Pulmonary artery endothelial cell (primary cell): Measurements from ENCODE around the gene TMEM108. TPM values are rescaled to one million over a fixed set of nuclear protein-coding genes. Genes with fewer than 3 reads are reported as not detected.
A peak's percentile ranks its signal among the peaks of the same experiment; 100 is the strongest.
"Not testable (repeated sequence)": the region's sequence is repeated elsewhere in the genome, so short reads cannot be mapped to it uniquely, and the experiment has no call there.

Experiments
- DNase-seq: peaks from one replicate; pipeline ENCODE4 v3.0.0-alpha.2; 2011; ENCODE audit warnings: low read depth, low spot score
- total RNA-seq: library from RNA; depleted of rRNA; stranded (reverse); fragments of >200 nt; gene quantifications from 2 replicates; pipeline ENCODE4 v1.2.3, GENCODE V29; 2014

The TMEM108 gene
- 0.14 and 0.40 TPM in 2 replicates for total RNA-seq

DNA sequence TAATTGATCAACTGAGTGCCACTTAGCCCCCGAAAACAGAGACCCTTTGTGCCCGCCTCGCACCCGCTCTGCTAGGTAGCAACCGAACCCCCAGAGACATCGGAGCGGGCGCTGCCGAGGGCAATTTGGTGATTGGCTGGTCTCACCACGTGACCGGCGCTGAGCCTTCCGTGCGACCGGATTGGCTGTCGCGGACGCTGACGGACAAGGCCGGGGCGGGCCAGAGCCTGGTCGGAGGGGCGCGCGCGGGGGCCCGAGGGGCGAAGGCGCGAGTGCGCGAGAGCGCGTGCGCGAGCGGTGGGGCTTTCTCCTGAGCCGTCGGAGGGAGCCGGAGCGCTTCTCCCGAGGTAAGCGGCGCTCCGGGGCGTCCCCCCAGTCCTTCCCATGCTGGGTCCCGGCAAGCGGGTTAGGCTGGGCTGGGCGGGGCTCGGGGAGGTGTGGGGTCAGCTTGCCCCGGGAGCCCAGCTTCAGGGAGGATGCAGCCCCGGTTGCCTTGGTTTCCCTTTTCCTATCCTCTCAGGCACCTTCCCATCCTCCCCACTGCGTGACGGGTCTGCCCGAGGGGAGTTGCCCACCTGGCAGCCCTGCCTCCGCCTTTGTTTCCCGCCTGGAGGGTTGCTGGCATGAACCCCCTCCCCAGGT lies at the start of gene TMEM108:
Gene TMEM108, plus strand, starts transcription at position 303 of the 642 bp plus-strand sequence.
- DNase-seq, result peak; percentile 7

DNA sequence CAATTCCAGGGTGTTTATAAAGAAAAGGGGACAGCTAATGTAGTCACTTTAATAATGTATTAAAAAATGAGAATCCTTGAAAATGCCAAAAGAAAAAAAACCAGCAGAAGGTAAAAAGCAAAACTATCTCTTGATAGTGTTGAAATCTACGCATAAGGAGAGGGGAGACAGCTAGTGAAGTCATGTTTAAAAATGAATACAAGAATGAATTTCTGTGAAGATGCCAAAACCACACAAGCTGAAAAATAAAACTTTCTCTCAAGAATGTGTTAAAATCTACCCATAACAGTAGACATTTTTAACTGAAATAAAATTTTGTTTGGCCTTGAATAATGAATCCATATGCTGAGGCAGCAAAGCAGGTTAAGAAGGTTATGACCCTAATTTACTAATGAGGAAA lies 42.2 kb upstream of the TMEM108 start:
- no peak for DNase-seq

DNA sequence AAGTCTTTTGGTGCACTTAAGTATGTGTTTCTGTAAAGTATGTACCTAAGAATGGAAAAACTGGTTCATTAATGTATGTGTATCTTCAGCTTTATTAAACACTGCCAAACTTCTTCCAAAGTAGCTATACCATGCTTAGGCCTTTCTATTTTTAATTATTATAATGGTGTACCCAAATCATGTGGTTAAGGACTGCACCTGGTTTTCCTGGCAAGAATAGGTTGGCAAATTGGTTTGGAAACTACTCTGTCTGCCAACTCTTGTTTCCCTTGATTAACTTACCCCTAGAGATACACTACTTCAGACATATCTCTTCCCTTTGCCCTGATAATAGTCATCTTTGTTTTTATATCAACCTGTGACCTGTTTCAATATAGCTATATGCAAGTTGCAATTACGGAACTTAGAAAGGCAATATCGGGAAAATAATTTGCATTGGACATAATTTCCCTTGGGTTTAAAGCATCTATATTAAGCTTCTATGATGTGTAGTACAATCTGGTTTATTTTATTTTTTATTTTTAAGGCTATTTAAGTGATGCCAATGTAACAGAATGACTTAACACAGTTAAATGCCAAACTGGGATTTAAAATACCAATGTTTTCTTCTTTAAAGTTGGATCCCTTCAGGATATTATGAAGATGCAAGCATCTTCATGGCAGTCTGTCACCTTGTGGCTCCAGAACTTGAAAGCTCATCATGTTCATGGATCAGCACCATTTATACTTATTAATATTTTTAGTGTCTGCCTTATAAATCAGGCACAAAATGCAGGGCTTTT lies 40.6 kb upstream of the TMEM108 start:
- DNase-seq, result no peak

DNA sequence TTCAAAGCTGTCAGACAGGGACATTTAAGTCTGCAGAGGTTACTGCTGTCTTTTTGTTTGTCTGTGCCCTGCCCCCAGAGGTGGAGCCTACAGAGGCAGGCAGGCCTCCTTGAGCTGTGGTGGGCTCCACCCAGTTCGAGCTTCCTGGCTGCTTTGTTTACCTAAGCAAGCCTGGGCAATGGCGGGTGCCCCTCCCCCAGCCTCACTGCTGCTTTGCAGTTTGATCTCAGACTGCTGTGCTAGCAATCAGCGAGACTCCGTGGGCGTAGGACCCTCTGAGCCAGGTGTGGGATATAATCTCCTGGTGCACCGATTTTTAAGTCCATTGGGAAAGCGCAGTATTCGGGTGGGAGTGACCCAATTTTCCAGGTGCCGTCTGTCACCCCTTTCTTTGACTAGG lies 33.2 kb upstream of the TMEM108 start:
- DNase-seq, result not testable (repeated sequence)

DNA sequence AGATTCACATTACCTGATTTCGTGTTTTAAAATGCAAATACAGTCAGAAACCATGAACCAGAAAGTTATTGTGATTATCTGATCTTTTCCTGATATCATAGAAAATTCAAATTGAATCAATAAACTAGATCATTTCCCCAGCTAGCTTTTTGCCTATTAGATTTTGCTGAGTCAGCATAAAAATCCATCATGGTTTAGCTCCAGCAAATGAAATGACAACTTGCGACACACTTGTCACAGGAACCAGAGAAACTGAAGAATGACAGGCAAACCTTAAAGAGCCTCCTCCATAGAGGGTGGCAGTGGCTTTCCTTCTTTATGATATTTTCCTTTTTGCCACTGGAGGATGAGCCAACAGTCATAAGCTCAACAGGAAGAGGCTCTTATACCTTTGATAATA lies 30.6 kb upstream of the TMEM108 start:
- no peak for DNase-seq

DNA sequence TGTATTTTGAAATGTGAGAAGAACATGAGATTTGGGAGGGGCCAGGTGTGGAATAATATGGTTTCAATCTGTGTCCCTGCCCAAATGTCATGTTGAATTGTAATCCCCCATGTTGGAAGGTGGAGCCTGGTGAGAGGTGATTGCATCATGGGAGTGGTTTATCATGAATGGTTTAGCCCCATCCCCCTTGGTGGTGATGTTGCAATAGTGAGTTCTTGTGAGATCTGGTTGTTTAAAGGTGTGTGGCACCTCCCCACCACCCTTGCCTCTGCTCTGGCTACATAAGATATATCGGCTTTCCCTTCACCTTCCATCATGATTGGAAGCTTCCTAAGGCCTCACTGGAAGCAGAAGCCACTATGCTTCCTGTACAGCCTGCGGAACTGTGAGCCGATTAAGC lies 23.9 kb upstream of the TMEM108 start:
- DNase-seq, result no peak

DNA sequence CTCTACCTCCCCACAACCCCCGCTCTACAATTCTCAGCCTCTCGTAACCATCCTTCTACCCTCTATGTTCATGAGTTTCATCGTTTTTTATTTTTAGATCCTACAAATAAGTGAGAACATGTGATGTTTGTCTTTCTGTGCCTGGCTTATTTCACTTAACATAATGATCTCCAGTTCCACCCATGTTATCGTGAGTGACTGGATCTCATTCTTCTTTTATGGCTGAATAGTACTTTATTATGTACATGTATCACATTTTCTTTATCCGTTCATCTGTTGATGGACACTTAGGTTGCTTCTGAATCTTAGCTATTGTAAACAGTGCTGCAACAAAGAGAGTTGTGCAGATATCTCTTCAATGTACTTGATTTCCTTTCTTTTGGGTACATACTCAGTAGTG lies 22.6 kb upstream of the TMEM108 start:
- DNase-seq, result not testable (repeated sequence)

DNA sequence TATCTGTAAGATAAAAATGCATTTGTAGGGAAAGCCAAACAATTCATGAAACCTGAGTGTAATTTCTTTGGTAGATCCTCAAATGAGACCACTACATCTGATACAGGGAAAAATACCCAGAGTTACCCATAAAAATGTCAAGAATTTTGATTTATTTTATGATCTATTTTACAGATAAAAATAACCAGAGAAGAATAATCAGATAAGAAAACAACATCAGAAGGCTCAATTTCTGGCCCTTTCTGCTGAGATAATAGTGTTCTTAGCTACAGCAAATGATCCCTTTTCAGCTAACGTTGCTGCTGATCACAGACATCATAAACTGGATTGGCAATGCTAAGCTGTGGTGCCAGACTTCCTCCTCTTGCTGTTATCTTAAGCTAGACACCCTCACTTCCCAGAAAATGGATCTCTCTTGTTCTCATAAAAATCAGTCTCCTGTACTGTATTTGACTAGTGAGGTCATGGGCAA lies 21.3 kb upstream of the TMEM108 start:
- DNase-seq, result no peak

DNA sequence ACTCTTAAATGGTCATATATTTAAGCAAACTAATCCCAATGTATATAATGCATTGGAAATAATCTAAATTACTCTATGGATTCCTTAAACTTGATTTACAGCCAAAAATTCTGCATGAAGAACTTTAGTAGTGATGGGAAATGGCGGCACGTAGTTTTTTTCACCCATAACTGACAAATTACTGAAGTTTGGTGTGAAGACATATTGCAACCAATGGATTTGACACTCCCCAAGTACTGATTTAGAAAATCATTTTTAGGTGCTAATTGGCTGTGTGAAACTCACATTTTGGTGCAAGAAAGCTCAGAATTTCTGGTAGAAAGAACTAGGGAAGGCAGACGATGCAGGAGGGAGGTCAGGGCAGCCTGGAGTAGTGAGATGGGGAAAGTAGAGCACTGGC lies 19.3 kb upstream of the TMEM108 start:
- DNase-seq, result no peak

DNA sequence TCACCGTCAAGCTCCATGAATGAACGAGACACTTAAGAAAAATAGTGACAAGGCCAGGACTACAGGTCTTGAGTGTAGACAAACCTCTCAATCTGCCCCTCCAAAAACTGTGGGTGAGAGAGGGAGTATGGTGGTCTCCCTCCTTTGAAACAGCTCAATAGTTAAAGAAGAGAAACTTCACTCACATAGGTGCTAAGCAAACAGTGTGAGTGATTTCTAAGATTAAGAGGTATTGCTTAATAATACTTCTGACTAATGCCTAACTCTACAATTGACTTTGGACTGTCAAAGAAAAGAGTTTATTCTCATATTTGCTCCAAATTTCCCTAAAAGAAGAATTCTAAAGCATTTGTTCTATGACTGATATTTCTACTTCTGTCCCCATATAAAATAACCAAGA lies 17.0 kb upstream of the TMEM108 start:
- DNase-seq, result no peak

DNA sequence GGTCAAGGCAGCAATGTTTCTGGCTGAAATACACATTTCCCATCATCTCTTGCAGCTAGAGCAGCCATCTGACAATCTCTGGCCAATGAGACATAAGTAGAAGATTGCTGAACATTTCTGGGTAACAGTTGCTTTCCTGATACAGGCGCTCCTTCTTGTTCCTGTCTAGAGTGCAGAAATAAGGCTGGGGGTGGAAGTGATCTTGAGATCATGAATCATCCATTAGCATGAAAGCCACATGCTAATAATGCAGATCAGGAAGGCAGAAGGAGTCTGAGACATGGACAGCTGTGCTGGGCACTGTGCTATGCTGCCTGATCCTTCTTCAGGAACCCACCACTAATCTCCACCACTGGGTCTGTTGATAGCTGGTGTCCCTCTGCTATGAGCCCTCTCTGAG lies 14.8 kb upstream of the TMEM108 start:
- no peak for DNase-seq

DNA sequence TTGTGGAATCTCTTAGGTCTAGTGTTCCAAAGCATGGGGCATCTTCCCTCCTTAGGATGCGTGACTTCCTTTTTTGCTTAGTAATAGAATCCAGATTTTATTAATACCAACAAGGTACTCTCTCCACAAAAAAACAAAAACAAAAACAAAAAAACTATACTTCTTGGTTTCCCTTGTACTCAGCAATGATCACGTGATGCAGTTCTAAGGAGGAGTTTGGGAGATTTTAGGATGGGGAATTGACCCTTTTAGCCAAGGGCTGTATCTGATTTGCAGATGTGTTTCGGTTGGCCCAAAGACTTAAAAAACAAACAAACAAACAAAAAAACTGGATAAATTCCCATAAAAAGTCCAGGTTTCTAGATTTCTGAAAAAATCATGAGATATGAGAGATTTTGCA lies 12.6 kb upstream of the TMEM108 start:
- DNase-seq, result no peak

DNA sequence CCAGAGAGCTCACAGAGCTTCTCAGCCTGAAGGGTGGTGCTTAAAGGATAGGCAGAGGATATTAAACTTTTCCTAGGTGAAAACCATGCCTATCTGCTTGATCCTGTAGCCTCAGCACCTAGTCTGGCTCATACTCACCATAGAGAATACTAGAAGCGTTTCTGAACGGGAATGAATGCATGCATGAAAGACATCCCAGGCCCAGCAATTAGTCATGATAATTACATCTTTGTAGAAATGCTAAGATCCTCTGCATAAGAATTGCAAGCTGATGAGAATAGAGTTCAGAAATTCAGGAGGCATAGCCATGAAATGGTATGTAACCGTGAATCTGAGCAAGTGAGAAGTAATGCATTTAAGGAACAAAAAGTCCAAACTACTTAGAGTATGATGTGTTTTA lies 5.9 kb upstream of the TMEM108 start:
- DNase-seq, result no peak

DNA sequence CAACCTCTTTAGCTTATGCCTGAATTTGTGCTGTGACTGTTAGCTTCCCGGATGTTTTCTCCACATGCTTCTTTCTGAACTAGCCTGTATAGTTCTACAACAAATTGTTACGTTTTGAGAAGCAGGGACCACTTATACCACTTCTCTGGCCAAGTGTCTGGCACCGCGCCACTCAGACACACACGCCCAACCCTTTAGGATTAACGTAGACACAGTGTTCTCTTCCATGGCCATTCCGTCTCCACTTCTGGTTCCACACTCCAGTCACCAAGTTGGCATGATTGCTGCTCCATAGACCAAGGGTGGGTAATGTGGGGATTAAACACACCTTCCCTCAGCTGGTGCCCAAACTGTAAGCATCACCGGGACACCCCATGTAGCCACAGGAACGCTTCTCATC lies 755 bp upstream of the TMEM108 start:
- DNase-seq, result no peak

DNA sequence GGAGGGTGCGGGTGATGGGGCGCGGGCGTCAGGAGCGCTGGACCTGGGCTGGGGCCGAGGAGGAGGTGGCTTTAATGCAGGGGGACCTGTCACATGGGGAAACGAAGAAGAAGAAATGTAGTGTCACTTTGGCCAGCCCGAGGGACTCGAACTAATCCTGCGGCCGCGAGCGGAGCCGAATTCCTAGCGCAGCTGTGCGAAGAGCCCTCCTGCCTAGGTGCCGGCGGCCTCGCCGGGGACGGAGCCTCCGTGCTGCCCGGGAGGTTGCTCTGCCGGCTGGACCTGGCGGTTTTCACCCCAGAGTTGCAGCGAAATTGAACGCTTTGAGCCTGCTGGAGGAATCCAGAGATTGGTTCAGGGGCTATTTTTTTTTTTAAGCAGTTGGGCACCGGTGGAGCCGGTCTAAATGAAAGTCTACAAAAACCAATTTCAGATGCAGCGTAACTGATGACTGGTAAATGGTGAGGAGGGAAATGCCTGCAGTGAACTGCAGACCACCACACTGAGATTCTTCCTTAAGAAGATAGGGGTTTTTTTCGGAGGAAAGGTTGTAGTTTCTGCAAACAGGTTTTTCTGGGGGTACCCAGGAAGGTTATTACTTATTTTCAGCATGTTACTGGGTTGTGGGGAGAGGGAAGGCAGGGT lies 662 bp downstream of the TMEM108 start:
- DNase-seq, result no peak

DNA sequence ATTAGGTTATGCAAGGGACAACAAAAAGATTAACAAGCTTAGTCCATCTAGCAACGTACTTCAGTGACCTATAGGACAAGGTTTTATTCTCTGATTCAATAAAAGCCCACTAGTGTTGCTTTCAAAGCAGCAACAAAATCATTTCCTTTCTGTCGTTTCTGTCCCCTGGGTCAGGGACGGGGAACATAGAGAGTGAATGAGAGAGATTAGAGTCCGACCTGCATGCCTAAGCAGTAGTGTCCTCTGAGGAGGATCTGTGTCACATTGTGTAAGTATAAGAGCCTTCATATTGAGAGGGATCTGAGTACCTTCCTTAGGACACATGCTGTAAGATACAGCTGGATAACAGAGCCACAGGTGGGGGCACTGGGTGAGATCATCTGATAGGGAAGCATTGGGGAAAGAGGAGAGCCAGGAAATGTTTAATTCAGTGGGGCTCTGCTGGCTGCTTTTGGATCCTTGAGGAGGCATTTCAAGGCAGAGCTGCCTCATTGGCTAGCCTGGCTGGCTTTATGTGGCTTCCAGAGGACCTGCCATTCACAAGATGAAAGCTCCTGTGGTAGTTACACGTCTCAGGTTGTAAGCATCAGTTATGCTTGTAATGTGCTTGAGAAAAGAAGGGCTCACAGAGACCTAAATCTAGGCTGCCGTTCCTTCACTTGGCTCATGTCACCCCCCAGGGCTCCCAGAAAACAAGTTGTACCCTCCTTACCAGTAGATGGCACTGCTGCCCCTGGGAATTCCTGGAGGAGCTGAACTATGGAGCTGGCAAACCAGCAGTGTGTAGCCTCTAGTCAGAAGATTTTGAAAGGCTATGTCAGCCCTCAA lies 2.7 kb downstream of the TMEM108 start:
- DNase-seq, result peak; percentile 20

DNA sequence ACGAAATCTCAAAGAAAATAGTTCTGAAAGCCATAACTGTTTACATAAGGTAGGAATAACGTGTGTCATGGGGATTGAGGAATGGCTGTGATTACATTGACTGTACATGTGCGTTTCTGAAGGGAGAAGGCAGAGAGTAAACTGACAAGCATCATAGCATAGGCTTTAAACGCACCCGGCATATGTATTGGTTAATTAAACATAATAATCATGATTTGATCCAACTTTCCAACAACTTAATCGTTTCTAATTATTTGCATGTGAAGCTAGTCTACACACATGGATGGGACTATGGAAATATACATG lies 3.3 kb downstream of the TMEM108 start:
- DNase-seq, result no peak

DNA sequence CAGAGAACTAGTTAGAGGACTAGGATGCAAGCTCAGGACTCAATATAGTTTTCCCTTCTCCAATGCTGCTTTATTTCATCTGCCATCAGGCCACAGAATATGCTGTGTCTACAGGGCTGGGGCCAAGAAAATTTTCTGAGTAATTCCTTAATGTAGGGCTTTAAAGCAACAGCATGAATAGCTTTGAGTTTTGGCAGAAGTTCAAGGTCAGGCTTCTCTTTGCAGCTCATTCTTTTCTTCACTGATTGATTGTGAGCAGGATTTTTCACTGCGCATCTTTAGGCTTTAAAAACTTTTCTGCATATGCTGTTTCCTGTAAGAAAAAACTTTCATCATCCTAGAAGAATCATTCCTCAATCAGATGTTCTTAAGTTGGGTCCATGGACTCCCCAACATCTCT lies 4.6 kb downstream of the TMEM108 start:
- DNase-seq, result no peak

DNA sequence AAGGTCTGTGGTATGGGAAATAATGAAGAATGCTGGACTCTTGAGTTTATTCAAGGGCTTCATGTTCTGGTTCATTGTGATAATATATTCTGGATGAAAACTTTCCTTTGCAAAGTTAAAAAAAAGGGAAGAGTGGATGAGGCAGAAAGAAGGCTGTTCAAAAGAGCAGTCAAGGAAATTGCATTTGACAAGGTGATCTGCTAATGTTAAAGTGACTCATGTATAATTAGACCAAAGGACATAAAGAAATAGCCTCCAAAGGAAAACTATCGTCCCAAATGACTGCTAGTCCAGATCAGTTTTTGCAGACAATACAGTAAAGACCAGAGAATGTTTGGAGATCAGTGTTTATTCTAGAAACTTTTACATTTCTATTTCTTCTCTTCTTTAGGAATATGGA lies 9.8 kb downstream of the TMEM108 start:
- DNase-seq, result no peak

DNA sequence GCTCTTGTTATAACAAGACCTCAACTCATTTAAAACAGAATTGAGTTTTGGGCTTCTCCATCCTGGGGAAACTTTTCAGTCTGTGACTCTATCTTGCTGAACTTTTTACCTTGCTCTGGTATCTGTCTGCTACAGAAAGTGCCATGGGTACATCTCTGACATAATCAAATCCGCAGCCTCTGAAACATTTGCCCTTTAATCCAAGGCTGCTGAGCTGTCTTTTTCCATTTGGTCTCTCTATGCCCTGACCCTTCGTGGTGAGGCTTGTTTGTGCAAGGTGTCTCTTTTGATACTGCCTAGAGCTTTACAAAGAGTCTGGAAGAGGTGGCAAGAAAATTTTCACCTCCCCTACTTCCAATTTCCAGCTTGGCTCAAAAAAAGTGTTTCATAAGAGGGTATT lies 11.3 kb downstream of the TMEM108 start:
- DNase-seq, result no peak

DNA sequence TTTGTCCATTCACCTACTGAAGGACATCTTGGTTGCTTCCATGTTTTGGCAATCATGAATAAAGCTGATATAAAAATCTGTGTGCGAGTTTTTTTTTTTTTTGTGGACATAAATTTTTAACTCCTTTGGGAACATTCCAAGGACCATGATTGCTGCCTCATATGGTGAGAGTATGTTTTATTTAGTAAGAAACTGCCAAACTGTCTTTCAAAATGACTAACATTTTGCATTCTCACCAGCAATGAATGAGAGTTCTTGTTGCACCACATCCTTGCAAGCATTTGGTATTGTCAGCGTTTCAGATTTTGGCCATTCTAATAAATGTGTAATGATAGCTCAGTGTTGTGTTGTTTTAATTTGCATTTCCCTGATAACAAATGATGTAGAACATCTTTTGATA lies 12.7 kb downstream of the TMEM108 start:
- DNase-seq, result no peak

DNA sequence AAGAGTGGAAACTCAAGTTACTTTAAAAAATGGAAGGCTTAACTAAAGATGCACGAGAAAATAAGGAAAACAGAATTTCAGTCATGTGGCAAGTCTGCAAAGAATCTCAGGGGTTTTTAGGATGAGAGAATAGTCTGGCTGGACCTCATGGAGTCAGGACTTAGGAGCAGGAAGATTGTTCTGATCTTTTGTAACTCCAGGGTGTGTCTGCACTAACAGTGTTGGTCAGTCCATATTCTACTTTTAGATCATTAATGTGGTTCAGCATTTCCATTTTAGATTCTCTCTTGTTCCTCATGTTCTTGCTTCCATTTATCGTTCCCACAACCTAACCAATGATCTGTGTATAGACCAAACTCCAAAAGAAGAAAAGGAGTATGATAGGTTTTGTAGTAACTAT lies 15.3 kb downstream of the TMEM108 start:
- DNase-seq, result no peak
